ENCODE results near the gene MAPRE2.
"Not testable (repeated sequence)": the region's sequence is repeated elsewhere in the genome, so short reads cannot be mapped to it uniquely, and the experiment has no call there.

Gene MAPRE2

DNA sequence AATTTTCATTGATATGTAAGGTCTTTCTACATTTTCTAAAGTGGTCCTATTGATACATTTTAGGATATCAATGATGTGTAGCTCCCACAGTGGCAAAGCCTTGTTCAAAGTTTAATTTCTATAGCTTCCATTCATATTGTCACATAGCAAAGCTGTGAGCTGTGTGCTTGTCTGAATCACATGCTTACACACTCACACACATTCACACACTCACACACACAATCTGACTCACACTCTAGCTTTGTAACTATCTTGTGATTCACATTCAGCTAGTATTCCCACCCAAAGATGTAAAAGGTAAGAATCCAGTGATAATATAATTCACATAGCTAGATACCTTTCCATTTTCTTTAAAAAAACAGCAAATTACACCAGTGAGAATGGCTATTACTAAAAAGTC is 58.7 kb downstream of the MAPRE2 start:
- no peak overlapping the region for H3K27ac ChIP-seq
- no peak for TF ChIP-seq ZFX (IDR thresholded peaks at IDR 0.05; ENCODE audit: borderline replicate concordance)
- TF ChIP-seq, protein P1, sequence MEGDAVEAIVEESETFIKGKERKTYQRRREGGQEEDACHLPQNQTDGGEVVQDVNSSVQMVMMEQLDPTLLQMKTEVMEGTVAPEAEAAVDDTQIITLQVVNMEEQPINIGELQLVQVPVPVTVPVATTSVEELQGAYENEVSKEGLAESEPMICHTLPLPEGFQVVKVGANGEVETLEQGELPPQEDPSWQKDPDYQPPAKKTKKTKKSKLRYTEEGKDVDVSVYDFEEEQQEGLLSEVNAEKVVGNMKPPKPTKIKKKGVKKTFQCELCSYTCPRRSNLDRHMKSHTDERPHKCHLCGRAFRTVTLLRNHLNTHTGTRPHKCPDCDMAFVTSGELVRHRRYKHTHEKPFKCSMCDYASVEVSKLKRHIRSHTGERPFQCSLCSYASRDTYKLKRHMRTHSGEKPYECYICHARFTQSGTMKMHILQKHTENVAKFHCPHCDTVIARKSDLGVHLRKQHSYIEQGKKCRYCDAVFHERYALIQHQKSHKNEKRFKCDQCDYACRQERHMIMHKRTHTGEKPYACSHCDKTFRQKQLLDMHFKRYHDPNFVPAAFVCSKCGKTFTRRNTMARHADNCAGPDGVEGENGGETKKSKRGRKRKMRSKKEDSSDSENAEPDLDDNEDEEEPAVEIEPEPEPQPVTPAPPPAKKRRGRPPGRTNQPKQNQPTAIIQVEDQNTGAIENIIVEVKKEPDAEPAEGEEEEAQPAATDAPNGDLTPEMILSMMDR (IDR thresholded peaks at IDR 0.05), result no peak

DNA sequence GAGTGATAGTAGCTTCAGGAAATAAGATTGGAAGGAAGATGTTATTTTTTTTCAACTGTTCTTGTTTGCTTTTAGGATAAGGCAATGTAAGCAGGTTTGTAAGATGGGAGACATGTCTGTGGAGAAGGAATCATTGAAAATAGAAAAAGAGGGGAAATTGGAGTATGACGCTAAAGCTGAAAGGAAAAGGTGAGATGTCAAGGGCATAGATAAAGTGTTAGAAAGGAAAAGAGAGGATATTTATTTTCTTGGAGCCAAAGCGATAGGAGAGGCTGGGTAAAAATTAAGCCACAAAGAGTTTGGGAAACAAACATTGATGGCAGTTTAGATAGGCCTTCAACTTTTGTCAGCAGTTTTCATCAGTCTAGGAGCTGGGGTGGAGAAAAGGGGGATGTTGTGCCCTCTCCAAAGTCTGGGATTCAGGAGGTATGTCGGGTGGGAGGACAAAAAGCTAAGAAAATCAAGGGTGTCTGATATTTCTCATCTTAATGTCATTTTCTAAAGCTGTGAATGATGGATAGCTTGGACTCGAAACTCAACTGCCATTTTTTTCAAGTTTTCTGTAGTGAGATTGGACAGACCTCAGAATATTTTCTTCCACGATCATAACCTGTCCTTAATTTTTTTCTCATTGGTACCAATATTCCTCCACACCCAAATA is 63.3 kb downstream of the MAPRE2 start:
- no peak overlapping the region for H3K27ac ChIP-seq
- TF ChIP-seq ZFX (IDR thresholded peaks at IDR 0.05; ENCODE audit: borderline replicate concordance), result no peak
- TF ChIP-seq, protein P1 (IDR thresholded peaks at IDR 0.05), result no peak

DNA sequence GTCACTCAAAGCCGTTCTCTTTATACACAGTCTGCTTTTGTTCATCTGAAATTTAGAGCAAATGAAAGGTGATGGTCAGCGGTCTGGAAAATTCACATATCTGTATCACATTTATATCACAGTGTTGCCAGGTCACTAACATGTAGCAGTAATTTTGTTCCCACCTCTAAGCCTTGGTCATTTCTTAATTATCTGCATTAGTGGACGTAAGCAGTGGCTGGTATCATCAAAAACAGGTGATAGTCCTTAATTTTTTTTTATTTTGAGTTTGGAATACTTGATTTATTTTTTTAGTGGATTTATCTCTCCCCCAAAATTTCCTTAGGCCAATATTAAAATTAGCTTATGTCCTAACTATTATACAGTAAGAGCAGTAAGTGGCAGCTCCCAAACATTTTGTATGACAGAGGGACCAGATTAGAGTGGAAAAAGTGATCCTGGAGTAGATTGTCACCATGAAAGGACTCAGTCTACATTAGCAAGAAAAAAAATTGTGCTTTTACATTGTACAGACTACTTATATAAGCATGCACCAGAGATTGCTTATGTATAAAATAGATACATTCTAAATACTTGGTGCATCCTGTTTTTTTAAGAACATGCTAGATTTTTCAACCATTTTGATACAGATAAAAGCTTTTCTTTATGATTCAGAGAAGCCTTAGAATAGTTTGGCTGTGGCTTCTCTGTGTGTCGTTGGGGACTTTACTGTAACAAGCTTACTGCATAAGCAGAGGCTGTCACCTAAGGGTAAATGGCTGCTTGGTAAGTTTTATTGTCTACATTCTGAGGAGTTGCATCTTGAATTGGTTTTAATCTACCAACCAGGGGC is 65.0 kb downstream of the MAPRE2 start:
- TF ChIP-seq, protein P1 (IDR thresholded peaks at IDR 0.05), result no peak
- TF ChIP-seq ZFX (IDR thresholded peaks at IDR 0.05; ENCODE audit: borderline replicate concordance), result no peak
- no peak overlapping the region for H3K27ac ChIP-seq

DNA sequence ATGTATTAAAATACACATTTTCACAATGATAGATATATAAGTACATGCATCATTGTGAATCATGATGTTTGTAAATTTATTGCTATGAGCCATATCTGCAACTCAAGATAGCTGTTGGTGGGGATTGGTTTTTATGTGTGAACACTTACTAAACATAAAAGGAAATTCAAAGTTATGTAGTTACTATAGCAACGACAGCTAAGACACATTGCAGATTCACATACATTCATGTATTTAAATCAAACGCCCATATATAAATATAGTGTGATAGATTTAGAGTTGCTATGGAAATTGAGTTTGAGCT is 65.6 kb downstream of the MAPRE2 start:
- H3K27ac ChIP-seq, result no peak overlapping the region
- TF ChIP-seq ZFX (IDR thresholded peaks at IDR 0.05; ENCODE audit: borderline replicate concordance), result no peak
- TF ChIP-seq, protein P1 (IDR thresholded peaks at IDR 0.05), result no peak

GRCh38 chr18:35107216-35107615 is 66.0 kb downstream of the MAPRE2 start:
- H3K27ac ChIP-seq, result no peak overlapping the region
- TF ChIP-seq, protein P1 (IDR thresholded peaks at IDR 0.05), result no peak
- TF ChIP-seq ZFX (IDR thresholded peaks at IDR 0.05; ENCODE audit: borderline replicate concordance), result no peak

- not testable (repeated sequence) for H3K27ac ChIP-seq
Observed at GRCh38 chr18:35108088-35108487, 66.9 kb downstream of the MAPRE2 start.

- no peak overlapping the region for H3K27ac ChIP-seq
- no peak for TF ChIP-seq ZFX (IDR thresholded peaks at IDR 0.05; ENCODE audit: borderline replicate concordance)
- TF ChIP-seq, protein P1 (IDR thresholded peaks at IDR 0.05), result no peak
Observed at GRCh38 chr18:35110059-35110458, 68.8 kb downstream of the MAPRE2 start.
